Neuronal stem cell (in vitro differentiated cells): ENCODE measurements around the gene MAN2A1.

Experiments used
- DNase-seq: peaks from one replicate; pipeline ENCODE4 v3.0.0-alpha.2; 2013; ENCODE audit warnings: low spot score
- H2AFZ ChIP-seq: one replicate; pipeline ENCODE4 v1.6.1; 2013; ENCODE audit warnings: mild to moderate bottlenecking, low read length, inconsistent platforms
- H2AK5ac ChIP-seq: 2 replicates; pipeline ENCODE4 v1.6.1; 2013; ENCODE audit warnings: low read depth, mild to moderate bottlenecking, inconsistent platforms, low read length, moderate library complexity, mixed read lengths
- H2BK120ac ChIP-seq: 2 replicates; pipeline ENCODE4 v1.6.1; 2013; ENCODE audit warnings: low read depth, mild to moderate bottlenecking, inconsistent platforms, low read length, moderate library complexity, mixed read lengths
- H2BK12ac ChIP-seq: one replicate; pipeline ENCODE4 v1.6.1; 2013; ENCODE audit warnings: low read length, inconsistent platforms
- H2BK15ac ChIP-seq: 2 replicates; pipeline ENCODE4 v1.6.1; 2013; ENCODE audit warnings: mild to moderate bottlenecking, low read length, inconsistent platforms, mixed read lengths
- H2BK5ac ChIP-seq: one replicate; pipeline ENCODE4 v1.6.1; 2013; ENCODE audit warnings: inconsistent platforms, mild to moderate bottlenecking, low read length, moderate library complexity
- H3K14ac ChIP-seq: one replicate; pipeline ENCODE4 v1.6.1; 2013; ENCODE audit warnings: low read length, inconsistent platforms
- H3K18ac ChIP-seq: 2 replicates; pipeline ENCODE4 v1.6.1; 2013; ENCODE audit warnings: low read length, inconsistent platforms
- H3K23ac ChIP-seq: 2 replicates; pipeline ENCODE4 v1.6.1; 2013; ENCODE audit warnings: low read depth, mild to moderate bottlenecking, mixed read lengths, low read length, inconsistent platforms; ENCODE audit not compliant: poor library complexity
- H3K27ac ChIP-seq: replicated peaks from 3 replicates; pipeline ENCODE4 v1.5.1; 2013; ENCODE audit warnings: low read length, inconsistent platforms
- H3K27me3 ChIP-seq, 3 experiments: 2 replicates each; pipeline ENCODE4 v1.6.1; 2013; ENCODE audit warnings: low read length in 3 of 3, mild to moderate bottlenecking in 2 of 3, inconsistent platforms in 1 of 3, low read depth in 1 of 3, mixed read lengths in 1 of 3, moderate library complexity in 1 of 3; ENCODE audit not compliant: control insufficient read depth in 3 of 3, insufficient read depth in 3 of 3
- H3K36me3 ChIP-seq, 2 donors: replicated peaks in 1 of 2; 2 replicates each; pipeline ENCODE4 v1.6.1; 2013; ENCODE audit warnings: low read length in 2 of 2; ENCODE audit not compliant: control insufficient read depth in 2 of 2, insufficient read depth in 2 of 2
- H3K4ac ChIP-seq: 2 replicates; pipeline ENCODE4 v1.6.1; 2013; ENCODE audit warnings: inconsistent platforms, mild to moderate bottlenecking, low read length, moderate library complexity
- H3K4me1 ChIP-seq, 2 donors: 1 replicate in 1 of 2; 2 replicates in 1 of 2; pipeline ENCODE4 v1.6.1; 2013; ENCODE audit warnings: low read length in 2 of 2, low read depth in 1 of 2; ENCODE audit not compliant: control insufficient read depth in 2 of 2, insufficient read depth in 1 of 2
- H3K4me2 ChIP-seq: one replicate; pipeline ENCODE4 v1.6.1; 2013; ENCODE audit warnings: mild to moderate bottlenecking, low read length, inconsistent platforms; ENCODE audit not compliant: insufficient read depth, poor library complexity, severe bottlenecking
- H3K4me3 ChIP-seq, 2 donors: 2 replicates each; pipeline ENCODE4 v1.5.1; 2013; ENCODE audit warnings: low read length in 2 of 2, mild to moderate bottlenecking in 2 of 2, inconsistent platforms in 1 of 2, moderate library complexity in 1 of 2
- H3K79me1 ChIP-seq: one replicate; pipeline ENCODE4 v1.6.1; 2013; ENCODE audit warnings: low read depth, mild to moderate bottlenecking, inconsistent platforms, low read length, moderate library complexity
- H3K9ac ChIP-seq: one replicate; pipeline ENCODE4 v1.6.1; 2013; ENCODE audit warnings: mild to moderate bottlenecking, low read depth, low read length, inconsistent platforms; ENCODE audit not compliant: poor library complexity
- H3K9me3 ChIP-seq, 2 donors: replicated peaks in 1 of 2; 2 replicates each; pipeline versions ENCODE3 to v1.6.1; 2013; ENCODE audit warnings: low read length in 2 of 2, mild to moderate bottlenecking in 2 of 2, inconsistent platforms in 1 of 2, low read depth in 1 of 2, mixed read lengths in 1 of 2, moderate library complexity in 1 of 2; ENCODE audit not compliant: control insufficient read depth in 2 of 2, insufficient read depth in 1 of 2
- H4K8ac ChIP-seq: one replicate; pipeline ENCODE4 v1.6.1; 2013; ENCODE audit warnings: low read depth, mild to moderate bottlenecking, inconsistent platforms, low read length, moderate library complexity
- H4K91ac ChIP-seq: one replicate; pipeline ENCODE4 v1.6.1; 2013; ENCODE audit warnings: low read length, low read depth, mild to moderate bottlenecking, inconsistent platforms; ENCODE audit not compliant: poor library complexity
- WGBS, 2 donors: extraction: QIAGEN DNeasy Blood & Tissue Kit; methylation state at CpG; one replicate each; pipeline ENCODE4 v1.1.7; 2013; ENCODE audit warnings: missing lambda C conversion rate in 2 of 2, mixed read lengths in 1 of 2; ENCODE audit not compliant: insufficient read length in 2 of 2, insufficient replicate concordance in 1 of 2; ENCODE audit errors: extremely low coverage in 2 of 2; 5-methylcytosine and 5-hydroxymethylcytosine counted together

MAN2A1 gene

GRCh38 chr5:109784687-109785086, 95.0 kb downstream of the MAN2A1 start:
- no peak overlapping the region for H4K8ac ChIP-seq
- H3K36me3 ChIP-seq: peaks cover 5 to 86% of the 10 kb centered on the region in 2 donors
- H2AFZ ChIP-seq: no peak overlapping the region
- no peak for DNase-seq
- H2AK5ac ChIP-seq: no peak overlapping the region
- no peak overlapping the region for H3K4ac ChIP-seq
- H3K9me3 ChIP-seq: peaks cover 0 to 3% of the 10 kb centered on the region in 2 donors
- H3K4me1 ChIP-seq: no peaks in the 10 kb centered on the region
- H3K9ac ChIP-seq: no peak overlapping the region
- H3K14ac ChIP-seq: no peak overlapping the region
- no peak overlapping the region for H4K91ac ChIP-seq
- H2BK15ac ChIP-seq: no peak overlapping the region
- no peak overlapping the region for H2BK120ac ChIP-seq
- H2BK5ac ChIP-seq: no peak overlapping the region
- no peak overlapping the region for H3K27ac ChIP-seq
- no peak overlapping the region for H2BK12ac ChIP-seq
- no peak overlapping the region for H3K18ac ChIP-seq
- H3K27me3 ChIP-seq: no peaks in the 10 kb centered on the region
- no peak overlapping the region for H3K23ac ChIP-seq
- no peak overlapping the region for H3K4me2 ChIP-seq
- H3K4me3 ChIP-seq: no peak overlapping the region
- H3K79me1 ChIP-seq: no peaks in the 10 kb centered on the region
- WGBS, 2 donors: no CpG with 5 or more reads among the region's 2 CpGs

DNA sequence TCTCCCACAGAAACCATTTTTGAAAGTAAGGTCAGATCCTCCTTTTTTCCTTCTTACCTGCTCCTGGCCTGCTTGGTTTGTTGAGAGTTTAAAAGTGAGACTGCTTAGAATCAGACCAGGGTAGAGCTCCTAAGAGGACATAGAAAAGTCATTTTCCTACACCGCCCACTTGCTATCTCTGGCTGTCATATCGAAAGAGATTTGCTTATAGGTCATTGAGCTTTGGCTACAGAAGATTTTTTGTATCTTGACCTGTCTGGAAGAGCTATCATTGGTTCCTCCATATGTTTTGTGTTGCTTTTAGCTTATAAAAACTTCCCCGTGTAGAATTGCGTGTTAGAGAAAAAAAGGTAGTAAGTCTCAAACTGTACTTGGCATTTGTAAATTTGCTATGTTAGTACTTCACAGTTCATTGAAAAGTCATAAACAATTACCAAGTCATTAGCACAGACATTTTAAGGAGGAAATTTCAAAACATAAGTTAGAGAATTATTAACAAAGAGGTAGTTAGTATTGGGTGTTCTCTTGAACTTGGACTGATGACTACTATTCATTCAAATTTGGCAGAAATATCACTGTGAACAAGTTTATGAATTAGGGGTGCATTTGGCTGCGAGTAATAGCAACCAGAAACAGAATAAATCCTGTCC, 96.6 kb downstream of the MAN2A1 start:
- no peak overlapping the region for H2BK15ac ChIP-seq
- no peak overlapping the region for H3K4ac ChIP-seq
- H3K9ac ChIP-seq: no peak overlapping the region
- H3K36me3 ChIP-seq: peaks cover 5 to 86% of the 10 kb centered on the region in 2 donors
- H3K4me1 ChIP-seq: no peaks in the 10 kb centered on the region
- no peak overlapping the region for H2BK120ac ChIP-seq
- H3K14ac ChIP-seq: no peak overlapping the region
- H3K18ac ChIP-seq: no peak overlapping the region
- H3K4me3 ChIP-seq: no peak overlapping the region
- H2BK5ac ChIP-seq: no peak overlapping the region
- H2BK12ac ChIP-seq: no peak overlapping the region
- H3K23ac ChIP-seq: no peak overlapping the region
- no peak overlapping the region for H4K91ac ChIP-seq
- H3K4me2 ChIP-seq: no peak overlapping the region
- no peak overlapping the region for H4K8ac ChIP-seq
- DNase-seq: no peak
- H2AK5ac ChIP-seq: no peak overlapping the region
- no peaks in the 10 kb centered on the region for H3K27me3 ChIP-seq
- H3K9me3 ChIP-seq: peaks cover 0 to 12% of the 10 kb centered on the region in 2 donors
- no CpG with 5 or more reads among the region's 5 CpGs for WGBS, 2 donors
- H3K79me1 ChIP-seq: no peaks in the 10 kb centered on the region
- H3K27ac ChIP-seq: no peak overlapping the region
- H2AFZ ChIP-seq: no peak overlapping the region

DNA sequence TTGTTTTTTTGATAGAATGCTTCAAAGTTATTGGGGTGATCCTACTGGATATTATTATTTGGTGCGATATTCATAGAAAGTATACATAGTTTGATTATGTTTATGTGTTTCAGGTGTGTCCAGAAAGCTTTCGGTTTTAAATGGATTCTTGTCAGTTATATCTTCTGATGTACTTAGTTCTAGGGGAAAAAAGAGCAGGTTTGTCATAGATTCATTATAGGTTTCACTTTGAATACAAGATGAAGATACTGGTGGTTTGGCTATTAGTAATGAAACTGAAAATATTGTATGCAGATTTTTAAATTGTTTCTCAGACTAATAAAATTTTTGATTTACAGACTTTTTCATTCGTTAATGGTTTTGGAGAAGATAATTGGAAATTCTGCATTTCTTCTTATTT, 98.9 kb downstream of the MAN2A1 start:
- Histone ChIP-seq H3K18ac (no peak overlapping the region), H3K14ac (no peak overlapping the region), H3K9ac (no peak overlapping the region), H2BK5ac (no peak overlapping the region), H3K23ac (no peak overlapping the region), H2AK5ac (no peak overlapping the region), H3K4me3 (no peak overlapping the region), H2BK120ac (no peak overlapping the region), H3K27ac (no peak overlapping the region), H3K4me1 (no peaks in the 10 kb centered on the region), H3K4me2 (no peak overlapping the region), H3K27me3 (no peaks in the 10 kb centered on the region), H3K79me1 (no peaks in the 10 kb centered on the region), H2BK12ac (no peak overlapping the region), H2AFZ (no peak overlapping the region), H3K4ac (no peak overlapping the region), H3K36me3 (peaks cover 9 to 92% of the 10 kb centered on the region in 2 donors), H4K8ac (no peak overlapping the region), H4K91ac (no peak overlapping the region), H3K9me3 (peaks cover 6 to 35% of the 10 kb centered on the region in 2 donors), H2BK15ac (no peak overlapping the region)
- WGBS, 2 donors: no CpG with 5 or more reads among the region's 3 CpGs
- no peak for DNase-seq

GRCh38 chr5:109792613-109793012, 102.9 kb downstream of the MAN2A1 start:
- WGBS, 2 donors: no CpG with 5 or more reads among the region's 1 CpG
- Histone ChIP-seq H3K4me2 (no peak overlapping the region), H2BK12ac (no peak overlapping the region), H2BK15ac (no peak overlapping the region), H2BK120ac (no peak overlapping the region), H2AK5ac (no peak overlapping the region), H3K27ac (no peak overlapping the region), H3K18ac (no peak overlapping the region), H2AFZ (no peak overlapping the region), H3K4me1 (no peaks in the 10 kb centered on the region), H4K8ac (no peak overlapping the region), H3K23ac (no peak overlapping the region), H3K4ac (no peak overlapping the region), H4K91ac (no peak overlapping the region), H3K14ac (no peak overlapping the region), H3K79me1 (no peaks in the 10 kb centered on the region), H3K4me3 (no peak overlapping the region), H2BK5ac (no peak overlapping the region), H3K9me3 (peaks cover 6 to 42% of the 10 kb centered on the region in 2 donors), H3K36me3 (peaks cover 15 to 94% of the 10 kb centered on the region in 2 donors), H3K27me3 (no peaks in the 10 kb centered on the region), H3K9ac (no peak overlapping the region)
- no peak for DNase-seq
